SIG-M5 treated with dmso at 0.1 percent for 504 hours (cell line): ENCODE measurements around the gene B4GALT1.
"Not testable (repeated sequence)": the region's sequence is repeated elsewhere in the genome, so short reads cannot be mapped to it uniquely, and the experiment has no call there.

Experiments used
- DNase-seq: peaks from one replicate; lab custom pipeline; 2025; ENCODE audit not compliant: unreplicated experiment; lab: John Stamatoyannopoulos, UW

B4GALT1 gene

DNA sequence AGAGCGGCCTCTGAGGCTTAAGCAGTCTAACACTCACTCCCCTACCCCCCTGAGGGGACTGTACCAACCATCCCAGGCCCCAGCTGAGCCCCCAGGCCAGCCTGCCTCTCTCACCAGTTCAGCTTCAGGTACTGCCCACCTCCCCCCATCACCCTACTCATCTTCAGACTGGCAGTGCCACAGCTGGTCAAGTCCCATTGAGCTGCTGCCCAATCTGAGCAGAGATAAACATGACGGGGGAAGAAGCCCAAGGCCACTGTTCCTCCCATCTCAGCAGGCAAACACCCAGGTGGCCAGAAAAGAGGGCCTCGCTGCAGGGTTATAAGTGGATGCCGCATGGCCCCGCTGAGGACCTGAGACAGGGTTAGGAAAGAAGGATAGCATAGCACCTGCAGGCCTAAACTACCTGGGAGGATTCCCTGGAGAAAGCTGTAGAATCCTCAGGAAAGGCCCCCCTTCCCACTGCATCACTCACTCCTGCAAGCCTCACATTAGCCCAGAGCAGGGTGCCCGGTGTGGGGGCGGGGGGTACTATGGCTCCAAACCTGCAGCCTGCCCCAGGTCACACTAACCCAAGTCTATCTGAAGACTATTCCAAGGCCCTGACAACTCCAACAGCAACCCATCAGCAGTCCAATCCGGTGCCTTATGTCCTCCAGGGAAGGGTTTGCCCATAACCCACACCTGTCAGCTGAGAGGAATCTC is 3.6 kb downstream of the B4GALT1 start:
- no peak for DNase-seq

GRCh38 chr9:33162721-33163311 is 4.3 kb downstream of the B4GALT1 start:
- DNase-seq: peak; percentile 43

- DNase-seq: peak; percentile 35
These were observed 5.5 kb downstream of the B4GALT1 start for GRCh38 chr9:33161589-33162132.

GRCh38 chr9:33161011-33161588 is 6.0 kb downstream of the B4GALT1 start:
- peak; percentile 39 for DNase-seq

- not testable (repeated sequence) for DNase-seq
These were observed 6.7 kb downstream of the B4GALT1 start for GRCh38 chr9:33160446-33160845.

GRCh38 chr9:33159777-33160127 is 7.4 kb downstream of the B4GALT1 start:
- peak; percentile 83 for DNase-seq

DNA sequence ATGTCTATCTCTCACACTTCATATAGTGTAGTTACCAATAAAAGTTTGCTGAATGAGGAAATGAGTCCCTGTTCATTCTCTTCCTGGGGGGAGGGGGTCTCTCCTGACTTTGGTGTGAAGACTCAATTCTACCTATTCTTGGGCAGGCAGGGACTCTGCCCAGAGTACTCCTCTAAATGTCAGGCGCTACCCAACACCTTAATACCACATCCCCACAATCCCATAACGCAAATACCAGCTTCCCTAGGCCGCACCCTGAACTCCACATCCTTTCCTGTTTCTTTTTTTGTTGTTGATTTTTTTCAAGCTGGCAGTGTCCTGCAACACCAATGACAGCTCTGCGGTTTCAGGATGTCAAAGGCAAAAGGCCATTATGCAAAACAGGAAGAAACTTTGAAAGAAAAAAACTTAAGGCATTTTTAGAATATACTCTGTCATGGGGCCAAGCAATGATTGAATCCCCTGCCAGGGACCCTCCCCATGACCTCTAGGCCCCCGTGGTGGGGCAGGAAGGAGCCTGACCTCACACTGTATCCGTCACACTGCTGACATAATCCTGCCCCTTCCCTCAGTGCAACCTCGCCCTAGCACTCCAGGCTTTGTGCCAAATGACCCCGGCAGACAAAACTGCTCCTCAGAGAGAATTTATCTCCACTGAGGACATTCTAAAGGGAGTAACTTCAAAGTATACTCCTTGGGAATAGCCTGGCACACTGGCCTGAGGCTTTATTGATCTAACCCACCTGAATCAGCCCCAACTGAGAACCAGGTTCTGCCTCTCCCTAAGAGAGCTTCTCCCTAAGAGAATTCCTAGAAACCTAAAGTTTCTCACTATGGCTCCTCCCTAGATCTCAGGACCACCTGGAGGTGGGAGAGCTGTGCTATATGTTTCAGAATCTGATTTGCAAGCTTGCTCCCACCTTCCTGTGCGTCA is 8.0 kb downstream of the B4GALT1 start:
- DNase-seq: peak; percentile 73

GRCh38 chr9:33157960-33158842 is 8.9 kb downstream of the B4GALT1 start:
- DNase-seq: no peak

GRCh38 chr9:33155393-33155792 is 11.7 kb downstream of the B4GALT1 start:
- DNase-seq: no peak

DNA sequence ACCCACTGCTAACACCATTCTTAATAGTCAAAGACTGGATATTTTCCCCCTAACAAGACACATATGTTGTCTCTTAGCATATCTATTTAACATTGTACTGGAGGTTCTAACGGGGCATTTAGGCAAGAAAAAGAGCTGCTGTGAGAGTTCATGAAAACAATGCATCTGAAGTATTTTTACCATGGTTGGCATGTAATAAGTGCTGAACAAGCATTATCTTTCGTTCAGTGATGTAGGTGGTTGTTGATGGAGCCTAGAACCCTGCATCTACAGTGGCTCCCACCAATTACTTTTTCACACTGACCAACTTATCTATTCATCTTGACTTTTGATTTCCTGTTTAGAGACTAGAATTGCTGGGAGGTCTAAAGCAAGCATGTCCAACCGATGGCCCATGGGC is 12.8 kb downstream of the B4GALT1 start:
- DNase-seq: no peak

- DNase-seq: peak; percentile 54
These were observed 13.5 kb downstream of the B4GALT1 start for GRCh38 chr9:33153666-33154065.

DNA sequence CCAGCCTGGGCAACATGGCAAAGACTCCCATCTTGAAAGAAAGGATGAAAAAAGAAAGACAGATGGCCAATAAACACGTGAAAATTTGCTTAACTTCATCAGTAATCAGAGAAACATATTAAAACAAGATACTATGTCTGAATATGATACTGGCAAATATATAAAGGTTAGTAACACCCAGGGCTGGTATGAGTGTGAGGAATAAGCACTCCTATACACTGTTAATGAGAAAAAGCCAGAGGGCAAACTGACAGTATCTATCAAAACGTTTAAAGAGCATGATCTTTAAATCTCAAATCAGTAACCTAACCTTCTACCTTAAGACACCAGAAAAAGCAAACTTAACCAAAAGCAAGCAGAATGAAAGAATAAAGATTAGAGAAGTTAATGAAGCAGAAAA is 14.1 kb downstream of the B4GALT1 start:
- DNase-seq: no peak

- DNase-seq: no peak
These were observed 15.5 kb downstream of the B4GALT1 start for GRCh38 chr9:33151601-33152000.

DNA sequence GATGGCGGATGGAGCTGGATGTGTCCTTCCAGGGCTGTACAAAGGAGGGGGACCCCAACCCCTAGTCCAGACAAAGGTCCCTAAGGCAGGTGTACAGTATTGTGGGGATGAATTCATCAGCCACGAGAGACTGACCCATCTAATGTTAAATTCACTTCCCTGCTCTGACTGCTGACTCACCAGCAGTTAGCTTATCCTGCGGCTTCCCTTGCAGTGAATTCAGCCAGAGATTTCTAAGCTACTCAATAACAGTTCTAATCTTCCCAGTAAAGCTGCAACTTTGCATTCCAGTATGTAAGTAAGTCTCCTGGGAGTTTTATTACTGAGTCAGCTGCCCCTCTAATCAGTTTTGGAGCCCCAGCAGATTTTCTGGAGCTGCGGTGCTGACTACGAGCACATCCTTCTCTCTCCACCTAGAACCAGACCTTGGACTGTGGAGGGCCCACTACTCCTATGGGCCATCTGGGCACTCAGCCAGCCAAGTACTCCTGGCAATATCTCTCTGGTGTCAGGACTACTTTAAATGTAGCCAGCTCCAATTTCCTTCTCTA is 16.1 kb downstream of the B4GALT1 start:
- DNase-seq: no peak

DNA sequence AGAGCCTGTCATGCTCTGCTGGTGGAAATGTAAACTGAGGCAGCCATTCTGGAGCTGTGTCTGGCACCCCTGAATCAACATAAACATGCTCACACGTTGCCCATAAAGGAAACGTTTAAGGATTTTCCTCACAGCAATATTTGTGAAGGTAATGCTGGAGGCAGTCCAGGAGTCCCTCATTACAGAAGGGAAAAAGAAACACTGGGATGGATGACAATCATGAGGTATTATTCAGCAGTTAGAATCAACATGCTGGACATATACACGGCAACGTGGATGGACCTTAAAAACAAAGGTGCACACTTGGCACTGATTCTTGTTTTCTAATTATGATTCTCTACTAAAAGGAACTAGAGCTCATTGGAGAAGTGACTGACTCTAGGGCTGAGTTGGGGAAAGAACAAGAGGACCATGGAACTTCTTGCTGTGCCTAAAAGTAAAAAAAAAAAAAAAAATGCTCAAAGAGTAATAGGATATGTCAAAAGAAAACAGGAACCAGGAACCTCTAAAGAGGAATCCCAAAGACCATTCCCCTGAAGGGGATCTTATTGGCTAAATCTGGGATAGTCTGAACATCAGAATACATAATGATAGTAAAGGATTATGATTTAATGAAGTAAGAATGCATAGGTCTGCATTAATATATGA is 18.6 kb downstream of the B4GALT1 start:
- no peak for DNase-seq

DNA sequence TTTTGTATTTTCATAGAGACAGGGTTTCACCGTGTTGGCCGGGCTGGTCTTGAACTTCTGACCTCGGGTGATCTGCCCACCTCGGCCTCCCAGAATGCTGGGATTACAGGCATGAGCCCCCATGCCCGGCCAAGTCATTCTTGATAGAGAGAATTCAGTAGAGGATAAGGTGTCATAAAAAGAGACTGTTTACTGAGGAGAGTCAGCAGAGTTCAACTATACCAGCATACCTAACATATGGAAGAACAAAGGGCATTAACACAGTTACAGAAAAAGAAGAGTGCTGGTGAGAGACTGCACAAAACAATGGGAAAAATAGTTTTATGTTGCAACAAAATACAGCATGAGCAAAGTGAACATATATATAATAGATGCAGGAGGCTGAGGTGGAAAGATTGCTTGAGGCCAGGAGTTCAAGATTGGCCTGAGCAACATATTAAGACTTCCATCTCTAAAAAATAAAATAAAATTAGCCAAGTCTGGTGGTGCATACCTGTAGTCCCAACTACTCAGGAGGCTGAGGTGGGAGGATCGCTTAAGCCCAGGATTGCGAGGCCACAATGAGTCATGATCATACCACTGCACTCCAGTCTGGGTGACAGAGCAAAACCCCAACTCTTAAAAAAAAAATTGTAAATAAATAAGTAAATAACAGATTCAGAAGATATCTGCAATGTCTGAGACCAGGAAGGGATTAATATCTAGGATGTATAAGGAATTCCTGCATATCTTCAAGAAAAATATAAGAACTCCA is 19.5 kb downstream of the B4GALT1 start:
- no peak for DNase-seq

GRCh38 chr9:33146298-33146697 is 20.8 kb downstream of the B4GALT1 start:
- DNase-seq: no peak

GRCh38 chr9:33144551-33144950 is 22.6 kb downstream of the B4GALT1 start:
- no peak for DNase-seq

DNA sequence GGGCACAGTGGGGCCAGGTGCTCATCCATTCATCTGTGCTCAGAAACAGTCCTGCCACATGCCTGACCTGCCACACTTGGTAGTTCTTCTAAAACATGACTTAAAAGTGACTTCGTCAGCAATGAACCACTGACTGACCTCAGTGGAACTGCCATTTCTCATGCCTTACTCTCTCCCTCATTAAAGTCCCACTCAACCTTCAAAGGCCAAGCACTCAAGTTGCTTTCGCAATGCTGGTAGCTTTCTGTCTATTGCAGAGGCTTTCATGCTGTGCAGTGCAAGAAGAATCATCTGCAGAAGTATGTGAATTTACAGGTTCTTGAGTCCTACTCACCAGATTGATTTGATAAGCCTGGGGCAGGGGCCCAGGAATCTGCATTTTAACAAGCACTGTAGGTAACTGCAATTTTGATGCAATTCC is 23.9 kb downstream of the B4GALT1 start:
- peak; percentile 71 for DNase-seq
